Measurements from ENCODE around the gene NFIX.

Gene NFIX

DNA sequence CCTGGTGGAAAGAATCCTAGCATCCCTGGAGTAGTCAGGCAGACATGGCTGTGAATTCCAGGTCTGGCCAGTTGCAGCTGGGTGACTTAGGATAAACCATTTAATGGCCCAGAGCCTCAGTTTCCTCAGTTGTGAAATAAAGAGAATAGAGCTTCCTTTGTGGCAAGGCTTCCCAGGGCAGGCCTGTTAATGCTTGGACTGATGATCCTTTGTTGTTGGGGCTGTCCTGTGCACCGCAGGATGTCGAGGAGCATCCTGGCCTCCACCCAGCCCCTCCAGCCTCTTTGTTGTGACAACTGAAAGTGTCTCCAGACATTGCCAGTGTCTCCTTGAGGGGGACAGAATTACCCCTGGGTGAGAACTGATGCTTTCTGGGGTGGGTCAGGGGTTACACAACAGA lies 91.1 kb downstream of the NFIX start:
- Histone ChIP-seq H3K36me3 (no peaks in the 10 kb centered on the region), H3K4me3 (ENCODE audit: low read depth in 1 of 2, low read length in 1 of 2) (no peak overlapping the region), H3K9me3 (no peaks in the 10 kb centered on the region), H3K27me3 (peaks cover 4% of the 10 kb centered on the region), H3K4me1 (ENCODE audit: control insufficient read depth in 1 of 2, insufficient read depth in 1 of 2, low read depth in 1 of 2, low read length in 1 of 2) (no peaks in the 10 kb centered on the region), H3K27ac (no peak overlapping the region)
- TF ChIP-seq, protein P1, sequence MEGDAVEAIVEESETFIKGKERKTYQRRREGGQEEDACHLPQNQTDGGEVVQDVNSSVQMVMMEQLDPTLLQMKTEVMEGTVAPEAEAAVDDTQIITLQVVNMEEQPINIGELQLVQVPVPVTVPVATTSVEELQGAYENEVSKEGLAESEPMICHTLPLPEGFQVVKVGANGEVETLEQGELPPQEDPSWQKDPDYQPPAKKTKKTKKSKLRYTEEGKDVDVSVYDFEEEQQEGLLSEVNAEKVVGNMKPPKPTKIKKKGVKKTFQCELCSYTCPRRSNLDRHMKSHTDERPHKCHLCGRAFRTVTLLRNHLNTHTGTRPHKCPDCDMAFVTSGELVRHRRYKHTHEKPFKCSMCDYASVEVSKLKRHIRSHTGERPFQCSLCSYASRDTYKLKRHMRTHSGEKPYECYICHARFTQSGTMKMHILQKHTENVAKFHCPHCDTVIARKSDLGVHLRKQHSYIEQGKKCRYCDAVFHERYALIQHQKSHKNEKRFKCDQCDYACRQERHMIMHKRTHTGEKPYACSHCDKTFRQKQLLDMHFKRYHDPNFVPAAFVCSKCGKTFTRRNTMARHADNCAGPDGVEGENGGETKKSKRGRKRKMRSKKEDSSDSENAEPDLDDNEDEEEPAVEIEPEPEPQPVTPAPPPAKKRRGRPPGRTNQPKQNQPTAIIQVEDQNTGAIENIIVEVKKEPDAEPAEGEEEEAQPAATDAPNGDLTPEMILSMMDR (IDR thresholded peaks at IDR 0.05): no peak

GRCh38 chr19:13087295-13087694 lies 92.0 kb downstream of the NFIX start:
- Histone ChIP-seq H3K27ac (no peak overlapping the region), H3K36me3 (no peaks in the 10 kb centered on the region), H3K27me3 (peaks cover 7% of the 10 kb centered on the region), H3K4me1 (ENCODE audit: control insufficient read depth in 1 of 2, insufficient read depth in 1 of 2, low read depth in 1 of 2, low read length in 1 of 2) (no peaks in the 10 kb centered on the region), H3K4me3 (ENCODE audit: low read depth in 1 of 2, low read length in 1 of 2) (no peak overlapping the region), H3K9me3 (no peaks in the 10 kb centered on the region)
- TF ChIP-seq, protein P1 (IDR thresholded peaks at IDR 0.05): no peak

DNA sequence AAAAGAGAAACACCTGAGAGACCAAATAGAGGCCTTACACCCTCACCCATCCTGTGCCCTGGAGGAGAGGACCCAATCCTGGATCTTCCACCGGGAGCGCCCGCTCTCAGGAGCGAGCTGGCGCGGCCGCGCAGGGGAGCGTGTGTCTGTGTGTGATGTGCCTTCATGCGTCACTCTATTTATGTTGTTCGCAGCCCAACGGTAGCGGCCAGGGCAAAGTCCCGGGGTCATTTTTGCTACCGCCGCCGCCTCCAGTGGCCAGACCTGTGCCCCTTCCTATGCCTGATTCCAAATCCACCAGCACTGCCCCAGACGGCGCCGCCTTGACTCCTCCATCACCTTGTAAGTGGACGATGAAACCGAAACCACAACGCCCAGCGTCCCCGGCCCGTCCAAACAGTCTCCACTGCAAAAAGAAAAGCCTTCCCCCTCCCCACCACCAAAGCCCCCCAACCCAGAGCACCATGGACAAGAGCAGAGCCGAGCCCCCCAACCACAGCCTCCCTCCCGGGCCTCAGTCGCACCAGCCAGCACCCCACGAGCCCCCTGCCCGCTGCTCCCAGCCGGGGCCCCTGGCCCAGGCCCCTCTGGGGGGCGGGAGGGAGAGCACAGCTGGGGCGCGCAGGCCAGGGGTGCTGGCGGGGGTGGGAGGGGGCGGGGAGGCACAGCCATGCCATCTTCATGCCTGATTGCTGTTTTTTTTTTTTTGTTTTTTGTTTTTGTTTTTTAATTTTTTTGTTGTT lies 92.7 kb downstream of the NFIX start:
- TF ChIP-seq, protein P1 (IDR thresholded peaks at IDR 0.05): no peak
- H3K27me3 ChIP-seq: peaks cover 7% of the 10 kb centered on the region
- H3K9me3 ChIP-seq: no peaks in the 10 kb centered on the region
- no peak overlapping the region for H3K27ac ChIP-seq
- no peaks in the 10 kb centered on the region for H3K4me1 ChIP-seq (ENCODE audit: control insufficient read depth in 1 of 2, insufficient read depth in 1 of 2, low read depth in 1 of 2, low read length in 1 of 2)
- no peaks in the 10 kb centered on the region for H3K36me3 ChIP-seq
- H3K4me3 ChIP-seq (ENCODE audit: low read depth in 1 of 2, low read length in 1 of 2): no peak overlapping the region

GRCh38 chr19:13089139-13089856 lies 94.0 kb downstream of the NFIX start:
- Histone ChIP-seq H3K36me3 (no peaks in the 10 kb centered on the region), H3K9me3 (no peaks in the 10 kb centered on the region), H3K27me3 (peaks cover 7% of the 10 kb centered on the region), H3K27ac (no peak overlapping the region), H3K4me3 (ENCODE audit: low read depth in 1 of 2, low read length in 1 of 2) (no peak overlapping the region), H3K4me1 (ENCODE audit: control insufficient read depth in 1 of 2, insufficient read depth in 1 of 2, low read depth in 1 of 2, low read length in 1 of 2) (peaks cover 7 to 8% of the 10 kb centered on the region in 2 experiments)
- TF ChIP-seq, protein P1 (IDR thresholded peaks at IDR 0.05): no peak

GRCh38 chr19:13089857-13090507 lies 94.7 kb downstream of the NFIX start:
- no peak overlapping the region for H3K27ac ChIP-seq
- no peaks in the 10 kb centered on the region for H3K36me3 ChIP-seq
- TF ChIP-seq, protein P1 (IDR thresholded peaks at IDR 0.05): no peak
- H3K4me3 ChIP-seq (ENCODE audit: low read depth in 1 of 2, low read length in 1 of 2): no peak overlapping the region
- H3K4me1 ChIP-seq (ENCODE audit: control insufficient read depth in 1 of 2, insufficient read depth in 1 of 2, low read depth in 1 of 2, low read length in 1 of 2): peaks cover 13 to 14% of the 10 kb centered on the region in 2 experiments
- peaks cover 7% of the 10 kb centered on the region for H3K27me3 ChIP-seq
- no peaks in the 10 kb centered on the region for H3K9me3 ChIP-seq
